ENCODE measurements around the gene NPAS1.
"Not testable (repeated sequence)": the region's sequence is repeated elsewhere in the genome, so short reads cannot be mapped to it uniquely, and the experiment has no call there.

NPAS1 gene

GRCh38 chr19:47000373-47000772 is 19.3 kb upstream of the NPAS1 start:
- Mint-ChIP-seq H3K27me3 (peaks cover 41% of the 10 kb centered on the region), H3K4me3 (no peak overlapping the region), H3K36me3 (ENCODE audit: low read depth) (peaks cover 68% of the 10 kb centered on the region), H3K4me1 (ENCODE audit: low read depth) (peaks cover 12% of the 10 kb centered on the region), H3K9me3 (no peaks in the 10 kb centered on the region), H3K27ac (no peak overlapping the region)
- intact Hi-C loops (cut with micrococcal nuclease): no loop called here

- peaks cover 51% of the 10 kb centered on the region for H3K27me3 Mint-ChIP-seq
- no peaks in the 10 kb centered on the region for H3K9me3 Mint-ChIP-seq
- H3K27ac Mint-ChIP-seq: no peak overlapping the region
- peaks cover 58% of the 10 kb centered on the region for H3K36me3 Mint-ChIP-seq (ENCODE audit: low read depth)
- H3K4me3 Mint-ChIP-seq: no peak overlapping the region
- H3K4me1 Mint-ChIP-seq (ENCODE audit: low read depth): peaks cover 12% of the 10 kb centered on the region
- intact Hi-C loops (cut with micrococcal nuclease): no loop called here
These were observed 18.1 kb upstream of the NPAS1 start for GRCh38 chr19:47001584-47001983.

- peaks cover 52% of the 10 kb centered on the region for H3K36me3 Mint-ChIP-seq (ENCODE audit: low read depth)
- peaks cover 55% of the 10 kb centered on the region for H3K27me3 Mint-ChIP-seq
- H3K9me3 Mint-ChIP-seq: no peaks in the 10 kb centered on the region
- intact Hi-C loops (cut with micrococcal nuclease): no loop called here
- no peak overlapping the region for H3K27ac Mint-ChIP-seq
- peaks cover 12% of the 10 kb centered on the region for H3K4me1 Mint-ChIP-seq (ENCODE audit: low read depth)
- H3K4me3 Mint-ChIP-seq: no peak overlapping the region
These were observed 17.4 kb upstream of the NPAS1 start for GRCh38 chr19:47002106-47002766.

- intact Hi-C loops (cut with micrococcal nuclease): no loop called here
- peaks cover 44% of the 10 kb centered on the region for H3K36me3 Mint-ChIP-seq (ENCODE audit: low read depth)
- peaks cover 12% of the 10 kb centered on the region for H3K4me1 Mint-ChIP-seq (ENCODE audit: low read depth)
- no peak overlapping the region for H3K27ac Mint-ChIP-seq
- H3K27me3 Mint-ChIP-seq: peaks cover 60% of the 10 kb centered on the region
- no peak overlapping the region for H3K4me3 Mint-ChIP-seq
- no peaks in the 10 kb centered on the region for H3K9me3 Mint-ChIP-seq
These were observed 16.6 kb upstream of the NPAS1 start for GRCh38 chr19:47002853-47003610.

GRCh38 chr19:47003611-47004465 is 15.8 kb upstream of the NPAS1 start:
- peaks cover 68% of the 10 kb centered on the region for H3K27me3 Mint-ChIP-seq
- intact Hi-C loops (cut with micrococcal nuclease): no loop called here
- H3K9me3 Mint-ChIP-seq: no peaks in the 10 kb centered on the region
- peaks cover 12% of the 10 kb centered on the region for H3K4me1 Mint-ChIP-seq (ENCODE audit: low read depth)
- peaks cover 36% of the 10 kb centered on the region for H3K36me3 Mint-ChIP-seq (ENCODE audit: low read depth)
- H3K4me3 Mint-ChIP-seq: no peak overlapping the region
- no peak overlapping the region for H3K27ac Mint-ChIP-seq

- peaks cover 22% of the 10 kb centered on the region for H3K36me3 Mint-ChIP-seq (ENCODE audit: low read depth)
- H3K27ac Mint-ChIP-seq: no peak overlapping the region
- intact Hi-C loops (cut with micrococcal nuclease): no loop called here
- H3K4me3 Mint-ChIP-seq: no peak overlapping the region
- peaks cover 72% of the 10 kb centered on the region for H3K27me3 Mint-ChIP-seq
- no peaks in the 10 kb centered on the region for H3K9me3 Mint-ChIP-seq
- peaks cover 12% of the 10 kb centered on the region for H3K4me1 Mint-ChIP-seq (ENCODE audit: low read depth)
These were observed 14.4 kb upstream of the NPAS1 start for GRCh38 chr19:47005164-47005641.

GRCh38 chr19:47005873-47006272 is 13.8 kb upstream of the NPAS1 start:
- intact Hi-C loops (cut with micrococcal nuclease): no loop called here
- Mint-ChIP-seq H3K4me3 (no peak overlapping the region), H3K9me3 (no peaks in the 10 kb centered on the region), H3K27me3 (peaks cover 74% of the 10 kb centered on the region), H3K4me1 (ENCODE audit: low read depth) (peaks cover 12% of the 10 kb centered on the region), H3K27ac (no peak overlapping the region), H3K36me3 (ENCODE audit: low read depth) (peaks cover 15% of the 10 kb centered on the region)

- peaks cover 75% of the 10 kb centered on the region for H3K27me3 Mint-ChIP-seq
- H3K36me3 Mint-ChIP-seq (ENCODE audit: low read depth): peaks cover 9% of the 10 kb centered on the region
- intact Hi-C loops (cut with micrococcal nuclease): no loop called here
- no peak overlapping the region for H3K4me3 Mint-ChIP-seq
- no peaks in the 10 kb centered on the region for H3K9me3 Mint-ChIP-seq
- no peak overlapping the region for H3K27ac Mint-ChIP-seq
- H3K4me1 Mint-ChIP-seq (ENCODE audit: low read depth): peaks cover 12% of the 10 kb centered on the region
These were observed 13.1 kb upstream of the NPAS1 start for GRCh38 chr19:47006496-47006895.

- intact Hi-C loops (cut with micrococcal nuclease); H3K4me3 Mint-ChIP-seq; H3K36me3 Mint-ChIP-seq (ENCODE audit: low read depth); H3K9me3 Mint-ChIP-seq; H3K27ac Mint-ChIP-seq: not testable (repeated sequence)
- peaks cover 63% of the 10 kb centered on the region for H3K27me3 Mint-ChIP-seq
- peaks cover 12% of the 10 kb centered on the region for H3K4me1 Mint-ChIP-seq (ENCODE audit: low read depth)
These were observed 9.1 kb upstream of the NPAS1 start for GRCh38 chr19:47010549-47010948.

GRCh38 chr19:47012617-47013016 is 7.0 kb upstream of the NPAS1 start:
- peaks cover 12% of the 10 kb centered on the region for H3K4me1 Mint-ChIP-seq (ENCODE audit: low read depth)
- H3K27me3 Mint-ChIP-seq: peaks cover 60% of the 10 kb centered on the region
- H3K4me3 Mint-ChIP-seq: no peak overlapping the region
- no peak overlapping the region for H3K27ac Mint-ChIP-seq
- no peaks in the 10 kb centered on the region for H3K9me3 Mint-ChIP-seq
- no peaks in the 10 kb centered on the region for H3K36me3 Mint-ChIP-seq (ENCODE audit: low read depth)
- intact Hi-C loops (cut with micrococcal nuclease): loop anchor here (2.0 kb wide), 1 partner anchor 20 kb away; no protein-coding TSS in a partner anchor

GRCh38 chr19:47013041-47013517 is 6.6 kb upstream of the NPAS1 start:
- Mint-ChIP-seq H3K27ac (no peak overlapping the region), H3K9me3 (no peaks in the 10 kb centered on the region), H3K36me3 (ENCODE audit: low read depth) (no peaks in the 10 kb centered on the region), H3K4me3 (no peak overlapping the region), H3K27me3 (peaks cover 57% of the 10 kb centered on the region), H3K4me1 (ENCODE audit: low read depth) (peaks cover 12% of the 10 kb centered on the region)
- intact Hi-C loops (cut with micrococcal nuclease): loop anchor here (2.0 kb wide), 1 partner anchor 20 kb away; no protein-coding TSS in a partner anchor

- H3K4me1 Mint-ChIP-seq (ENCODE audit: low read depth): peaks cover 12% of the 10 kb centered on the region
- H3K4me3 Mint-ChIP-seq: peak overlapping the region; percentile 39
- H3K36me3 Mint-ChIP-seq (ENCODE audit: low read depth): no peaks in the 10 kb centered on the region
- peaks cover 75% of the 10 kb centered on the region for H3K27me3 Mint-ChIP-seq
- H3K27ac Mint-ChIP-seq: no peak overlapping the region
- intact Hi-C loops (cut with micrococcal nuclease): no loop called here
- H3K9me3 Mint-ChIP-seq: no peaks in the 10 kb centered on the region
These were observed 714 bp upstream of the NPAS1 start for GRCh38 chr19:47018923-47019322.

- Mint-ChIP-seq H3K36me3 (ENCODE audit: low read depth) (no peaks in the 10 kb centered on the region), H3K4me1 (ENCODE audit: low read depth) (peaks cover 12% of the 10 kb centered on the region), H3K4me3 (peak overlapping the region; percentile 26), H3K9me3 (no peaks in the 10 kb centered on the region), H3K27ac (no peak overlapping the region), H3K27me3 (peaks cover 76% of the 10 kb centered on the region)
- intact Hi-C loops (cut with micrococcal nuclease): no loop called here
These were observed 632 bp downstream of the NPAS1 start for GRCh38 chr19:47020132-47020805.
